GM18517 (cell line): ENCODE results near the gene DFFB.

Source experiments
- ATAC-seq: cut with Tn5 transposase; IDR thresholded peaks from one replicate; pipeline ENCODE4 v1.9.1; 2021; ENCODE audit warnings: mild to moderate bottlenecking, moderate library complexity; ENCODE audit not compliant: unreplicated experiment

DFFB gene

GRCh38 chr1:3828391-3828790 is 28.9 kb upstream of the DFFB start:
- no peak for ATAC-seq

GRCh38 chr1:3831689-3832088 is 25.6 kb upstream of the DFFB start:
- ATAC-seq: no peak

GRCh38 chr1:3834701-3835100 is 22.6 kb upstream of the DFFB start:
- no peak for ATAC-seq

GRCh38 chr1:3836421-3836820 is 20.9 kb upstream of the DFFB start:
- ATAC-seq: no peak

- no peak for ATAC-seq
These were observed 20.1 kb upstream of the DFFB start for GRCh38 chr1:3837200-3837599.

- no peak for ATAC-seq
These were observed 19.6 kb upstream of the DFFB start for GRCh38 chr1:3837685-3838084.

GRCh38 chr1:3838788-3839187 is 18.5 kb upstream of the DFFB start:
- no peak for ATAC-seq

GRCh38 chr1:3841491-3841890 is 15.8 kb upstream of the DFFB start:
- ATAC-seq: no peak

GRCh38 chr1:3842912-3843311 is 14.4 kb upstream of the DFFB start:
- ATAC-seq: no peak

GRCh38 chr1:3846541-3846940 is 10.7 kb upstream of the DFFB start:
- ATAC-seq: no peak

GRCh38 chr1:3847081-3847480 is 10.2 kb upstream of the DFFB start:
- ATAC-seq: no peak

GRCh38 chr1:3850857-3851256 is 6.4 kb upstream of the DFFB start:
- no peak for ATAC-seq

- no peak for ATAC-seq
These were observed 6.0 kb upstream of the DFFB start for GRCh38 chr1:3851292-3851691.

GRCh38 chr1:3852091-3852490 is 5.2 kb upstream of the DFFB start:
- ATAC-seq: no peak

- ATAC-seq: no peak
These were observed 4.4 kb upstream of the DFFB start for GRCh38 chr1:3852711-3853485.

GRCh38 chr1:3857791-3858129 is 484 bp downstream of the DFFB start:
- ATAC-seq: no peak

GRCh38 chr1:3858231-3858981 is 1.1 kb downstream of the DFFB start:
- no peak for ATAC-seq

- ATAC-seq: no peak
These were observed 6.1 kb downstream of the DFFB start for GRCh38 chr1:3863231-3863935.

GRCh38 chr1:3864884-3865283 is 7.6 kb downstream of the DFFB start:
- no peak for ATAC-seq

GRCh38 chr1:3865606-3866160 is 8.4 kb downstream of the DFFB start:
- ATAC-seq: no peak

GRCh38 chr1:3868464-3869006 is 11.3 kb downstream of the DFFB start:
- no peak for ATAC-seq
